DMS79 (cell line): ENCODE results near the gene BANP.

Experiments
- DNase-seq: peaks from one replicate; lab custom pipeline; 2025; lab: John Stamatoyannopoulos, UW

BANP gene

DNA sequence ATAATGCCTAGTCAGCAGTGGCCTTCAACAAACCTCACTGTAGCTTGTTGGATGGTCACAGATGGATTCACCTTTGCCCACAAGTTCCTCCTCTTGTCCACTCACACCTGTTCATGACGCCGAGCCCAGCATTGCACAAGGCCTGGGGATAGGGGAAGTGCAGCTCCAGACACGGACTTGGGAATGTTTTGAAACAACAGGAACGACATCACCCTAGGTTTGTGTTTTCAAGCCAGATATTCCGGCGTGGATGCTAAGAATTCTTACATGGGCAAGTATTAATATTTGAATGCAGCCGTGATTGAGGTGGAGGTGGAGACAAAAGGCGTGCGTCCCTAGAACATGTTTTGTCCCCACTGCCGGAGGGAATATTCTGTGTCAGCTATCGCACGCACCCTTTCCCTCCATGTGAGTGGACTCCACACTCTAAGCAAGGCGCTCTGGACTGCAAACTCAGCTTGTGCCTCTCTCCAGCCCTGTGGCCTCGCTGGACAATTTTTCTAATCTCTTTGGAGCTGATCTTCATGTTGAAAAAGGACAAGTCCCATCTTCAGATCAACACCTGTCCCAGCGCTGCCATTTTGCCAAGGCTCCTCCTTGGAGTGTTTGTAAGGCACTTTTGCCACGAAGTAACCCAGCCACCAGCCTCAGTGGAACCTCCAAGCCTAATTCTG, 2.0 kb upstream of the BANP start:
- DNase-seq: no peak

DNA sequence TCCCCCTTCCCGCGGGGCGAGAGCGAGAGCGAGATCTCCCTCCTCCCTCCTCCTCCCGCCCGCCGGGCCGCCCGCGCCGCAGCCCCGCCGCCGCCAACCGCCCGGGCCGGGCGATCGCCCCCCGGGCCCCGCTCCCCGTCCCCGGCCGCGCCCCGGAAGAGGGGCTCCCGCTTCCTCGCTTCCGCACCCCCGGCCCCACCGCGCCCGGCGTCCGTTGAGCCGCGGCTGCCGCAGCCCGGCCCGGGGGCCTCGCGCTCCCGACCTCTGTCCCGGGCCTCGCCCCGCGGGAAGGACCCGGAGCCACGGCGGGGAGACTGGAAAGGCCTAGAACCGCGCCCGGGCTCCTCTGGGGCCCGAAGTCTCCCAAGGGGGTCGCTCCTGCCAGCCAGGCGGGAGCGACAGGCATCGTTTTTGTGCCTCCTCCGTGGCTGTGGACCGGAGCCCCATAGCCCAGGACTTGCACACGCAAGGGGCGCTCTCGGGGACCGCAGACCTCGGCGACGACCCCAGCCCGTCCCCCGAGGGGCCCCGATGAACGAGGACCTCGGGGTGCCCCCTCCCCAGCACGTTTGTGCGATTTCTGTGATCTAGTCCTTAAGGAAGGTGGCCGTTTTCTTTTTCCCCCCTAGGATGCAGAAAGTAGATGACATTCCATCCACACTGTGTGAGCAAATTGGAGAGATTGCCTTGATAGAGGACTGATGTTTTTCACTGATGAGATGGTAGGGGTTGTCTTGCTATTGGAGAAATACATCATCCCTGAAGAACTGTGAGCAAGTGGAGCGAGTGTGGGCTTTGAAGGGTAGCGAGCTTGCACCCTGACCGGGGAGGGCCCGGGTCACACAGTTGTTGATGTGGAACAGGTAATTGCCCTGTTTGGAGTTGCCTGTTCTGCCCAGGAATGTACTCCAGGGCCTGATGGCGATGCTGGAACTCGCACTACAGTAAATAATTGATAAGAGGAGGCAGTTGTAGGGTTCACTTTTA, 611 bp downstream of the BANP start:
- DNase-seq: no peak

DNA sequence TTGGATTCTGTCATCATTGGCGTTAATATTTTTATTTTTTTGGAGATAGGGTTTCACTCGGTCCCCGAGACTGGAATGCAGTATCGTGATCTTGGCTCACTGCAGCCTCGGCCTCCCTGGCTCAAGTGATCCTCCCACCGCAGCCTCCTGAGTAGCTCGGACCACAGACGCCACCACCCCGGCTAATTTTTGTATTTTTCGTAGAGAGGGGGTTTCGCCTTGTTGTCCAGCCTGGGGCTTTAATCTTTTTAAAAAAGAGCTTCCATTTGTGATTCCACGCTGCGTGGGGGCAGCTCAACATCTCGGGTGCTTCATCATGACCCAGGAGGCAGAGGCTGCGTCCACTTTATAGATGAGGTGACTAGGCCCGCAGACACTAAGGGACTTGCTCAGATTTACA, 1.5 kb downstream of the BANP start:
- no peak for DNase-seq

DNA sequence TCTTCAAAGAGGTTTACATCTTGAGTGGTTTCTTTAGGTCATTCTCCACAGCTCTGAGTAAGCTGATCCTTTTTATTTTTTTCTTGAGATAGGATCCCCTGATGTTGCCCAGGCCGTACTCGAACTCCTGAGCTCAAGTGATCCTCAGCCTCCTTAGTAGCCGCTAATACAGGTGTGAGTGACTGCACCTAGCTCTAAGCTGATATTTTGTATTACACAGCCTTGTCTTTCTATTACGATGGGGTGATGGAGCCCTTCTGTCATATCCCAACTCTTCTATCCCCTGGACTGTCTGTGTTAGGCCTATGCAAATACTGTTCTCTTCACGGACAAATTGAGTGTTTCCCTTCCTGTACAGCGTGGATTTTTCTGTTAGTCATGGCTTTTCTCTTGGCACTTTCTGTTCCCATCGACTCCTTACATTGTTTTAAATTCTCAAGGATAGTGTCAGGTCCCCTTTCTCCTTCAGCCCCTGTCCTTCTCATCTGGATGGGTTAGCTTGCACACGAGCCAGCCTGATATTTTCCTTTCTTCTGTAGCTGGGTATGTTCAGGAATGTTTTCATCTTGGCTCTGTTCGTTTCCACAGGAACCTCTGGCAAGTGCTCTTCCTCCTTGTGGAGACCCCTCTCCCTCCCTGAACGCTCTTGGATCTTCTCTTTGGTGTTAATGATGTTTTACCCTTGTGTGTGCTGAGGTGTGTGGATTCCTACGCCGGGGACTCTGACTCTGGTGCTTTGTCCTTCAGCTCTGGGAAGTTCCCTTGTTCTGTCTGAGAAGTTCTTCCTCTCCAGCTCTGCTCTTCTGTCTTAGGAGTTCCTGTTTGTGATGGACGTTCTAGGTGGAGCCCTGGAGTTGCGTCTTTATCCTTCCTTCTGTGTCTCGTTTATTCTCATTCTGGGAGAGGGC, 2.3 kb downstream of the BANP start:
- DNase-seq: no peak

DNA sequence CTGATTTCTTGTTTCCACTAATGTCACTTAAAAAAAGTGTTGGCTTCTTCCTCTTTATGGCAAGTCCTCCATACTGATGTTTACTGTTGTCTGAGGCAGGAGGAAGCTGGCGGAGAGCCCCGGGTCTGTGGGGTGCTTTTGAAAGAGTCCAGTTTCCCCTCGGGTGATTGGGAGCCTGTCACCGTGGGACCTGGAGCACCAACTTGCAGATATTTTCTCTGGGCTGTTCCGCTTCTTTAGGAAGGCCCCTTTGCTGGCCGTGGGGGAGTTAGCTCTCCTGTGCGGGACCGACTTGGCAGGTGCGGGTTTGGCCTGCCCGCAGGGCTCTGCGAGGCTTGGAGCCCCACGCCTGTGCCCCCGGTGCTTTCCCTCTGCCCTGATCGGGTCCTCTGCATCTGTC, 3.1 kb downstream of the BANP start:
- no peak for DNase-seq

DNA sequence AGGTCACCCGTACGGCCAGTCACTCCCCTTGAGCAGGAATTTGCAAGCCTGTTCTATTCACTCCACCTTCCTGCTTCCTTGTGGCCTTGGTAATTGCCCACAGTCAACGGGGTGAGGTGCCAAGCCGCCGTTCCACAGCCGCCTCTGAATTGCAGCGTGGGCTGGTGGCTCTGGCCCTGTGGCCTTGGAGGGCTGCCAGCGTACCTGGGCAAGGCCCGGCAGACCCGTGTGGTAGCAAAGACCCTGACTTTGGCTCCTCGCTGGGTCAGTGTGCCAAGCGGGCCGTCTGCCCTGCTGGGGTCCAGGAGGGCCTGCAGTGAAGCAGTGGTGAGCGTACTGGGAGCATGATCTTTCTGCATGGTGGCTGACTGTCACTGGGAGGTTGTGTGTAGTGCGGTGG, 3.6 kb downstream of the BANP start:
- DNase-seq: no peak

DNA sequence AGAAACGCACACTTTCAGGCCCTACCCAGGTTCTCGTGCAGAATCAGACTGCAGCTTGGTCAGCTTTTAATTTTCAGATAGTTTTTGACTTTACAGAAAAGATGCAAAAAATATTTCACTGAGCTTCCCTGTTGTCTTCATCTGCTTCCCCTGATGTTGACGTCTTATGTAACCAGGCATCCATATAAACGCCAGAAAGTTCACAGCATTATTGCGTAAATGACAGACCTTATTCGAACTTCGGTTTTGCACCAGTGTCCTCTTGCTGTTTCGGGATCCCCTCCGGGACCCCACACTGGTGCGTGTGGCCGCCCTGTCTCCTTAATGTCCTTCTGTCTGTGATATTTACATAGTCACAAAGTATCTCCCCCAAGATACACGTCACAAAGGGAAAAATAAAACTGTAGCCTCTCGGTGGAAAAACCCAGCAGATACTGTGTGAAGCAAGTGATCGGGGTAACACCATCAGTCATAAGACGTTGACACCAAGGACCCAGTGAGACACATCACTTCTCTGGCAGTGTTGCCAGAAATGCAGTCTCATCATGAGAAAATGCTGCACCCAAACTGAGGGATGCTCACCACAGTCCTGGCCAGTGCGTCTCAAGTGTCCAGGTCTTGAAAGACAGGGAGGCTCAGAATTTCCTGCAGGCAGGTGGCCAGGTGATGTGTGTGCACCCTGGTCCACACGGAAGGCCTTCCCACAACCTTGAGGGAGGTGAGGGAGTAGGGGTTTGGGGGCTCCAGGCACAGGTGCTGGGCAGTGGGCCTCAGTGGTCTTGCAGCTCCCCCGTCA, 4.3 kb downstream of the BANP start:
- no peak for DNase-seq

DNA sequence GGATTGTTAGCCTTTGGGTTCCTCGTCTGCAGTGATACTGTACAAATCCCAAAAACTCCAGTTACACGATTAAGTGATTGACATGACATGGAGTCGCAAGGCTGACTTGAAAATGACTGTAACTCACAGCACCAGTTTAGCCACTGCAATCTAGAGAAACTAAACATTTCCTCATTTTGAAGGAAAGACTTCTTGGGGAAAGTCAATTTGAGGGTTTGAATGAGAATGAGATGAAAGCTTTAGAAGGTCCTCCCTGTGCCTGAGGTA, 4.8 kb downstream of the BANP start:
- DNase-seq: no peak

DNA sequence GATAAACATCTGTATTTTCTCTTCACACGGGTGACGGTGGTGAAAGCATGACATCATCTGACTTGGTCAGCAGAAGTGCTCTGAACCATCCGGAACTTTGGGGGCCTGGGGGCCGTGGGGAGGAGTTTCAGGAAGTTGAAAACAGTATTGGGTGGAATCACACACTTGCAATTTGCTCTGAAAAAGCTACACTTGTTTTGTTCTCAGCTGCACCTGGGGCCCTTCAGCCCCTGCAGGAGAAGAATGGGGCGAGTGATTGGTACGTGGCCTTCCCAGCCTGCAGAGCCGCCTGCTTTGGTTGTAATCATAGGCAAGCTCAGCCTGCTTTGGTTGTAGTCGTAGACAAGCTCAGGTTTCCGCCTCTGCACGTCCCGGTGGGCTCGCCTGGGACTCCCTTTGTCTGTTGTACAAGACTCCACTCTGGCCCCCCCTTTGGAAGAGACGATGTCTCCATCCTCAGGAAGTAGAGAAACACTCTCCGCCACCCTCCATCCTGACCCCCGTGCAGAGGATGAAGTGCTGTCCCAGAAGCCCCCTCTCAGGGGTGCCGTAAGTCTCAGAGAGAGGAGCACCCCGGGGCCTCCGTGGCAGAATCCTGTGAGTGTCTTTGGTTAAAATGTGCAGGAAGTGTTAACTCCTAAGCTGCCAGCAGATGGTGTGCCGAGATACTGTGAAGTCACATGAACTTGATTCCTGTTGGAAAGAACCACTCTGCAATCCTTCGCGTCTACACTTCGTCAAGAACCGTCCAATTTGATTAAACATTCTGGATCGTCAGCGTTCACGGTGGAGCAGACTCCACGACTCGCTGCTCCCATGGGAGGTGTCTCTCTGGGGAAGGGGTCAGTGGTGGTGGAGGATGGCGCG, 5.4 kb downstream of the BANP start:
- DNase-seq: no peak

DNA sequence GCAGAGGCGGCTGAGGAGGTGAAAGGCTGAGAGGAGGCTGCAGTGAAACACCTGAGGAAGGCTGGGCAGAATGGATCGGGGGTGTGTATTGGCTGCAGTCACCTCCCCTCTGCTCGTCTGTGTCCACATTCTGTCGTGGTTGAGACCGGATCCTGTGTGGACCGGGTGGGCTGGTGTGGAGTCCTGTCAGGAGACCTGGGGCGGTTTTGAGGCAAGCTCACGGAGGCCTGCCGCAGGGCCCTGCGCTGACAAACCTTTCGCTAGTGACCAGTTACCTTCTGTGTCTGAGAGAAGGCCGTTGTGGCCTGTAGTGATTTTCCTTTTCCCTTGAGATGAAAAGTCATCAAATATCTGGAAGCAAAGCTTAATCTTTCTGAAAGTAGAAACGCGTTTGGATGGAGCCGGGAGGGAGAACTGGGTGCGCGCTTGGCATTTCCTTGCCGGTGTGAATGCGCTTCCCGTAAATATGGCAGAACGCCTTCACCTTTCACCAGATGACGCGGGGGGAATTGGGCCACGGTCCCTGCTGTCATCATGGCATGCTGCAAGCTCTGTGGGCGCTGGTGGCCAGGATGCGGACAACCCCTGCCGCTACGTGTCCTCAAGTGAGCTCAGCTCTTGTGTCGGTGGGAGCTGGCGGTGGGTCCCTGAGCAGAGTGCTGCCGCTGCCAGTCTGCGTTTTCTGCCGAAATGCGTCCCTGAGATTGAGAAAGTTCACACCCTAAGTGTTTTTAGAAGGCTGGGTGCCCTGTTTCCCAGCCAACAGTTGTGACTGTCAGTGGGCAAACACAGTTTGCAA, 6.3 kb downstream of the BANP start:
- no peak for DNase-seq

DNA sequence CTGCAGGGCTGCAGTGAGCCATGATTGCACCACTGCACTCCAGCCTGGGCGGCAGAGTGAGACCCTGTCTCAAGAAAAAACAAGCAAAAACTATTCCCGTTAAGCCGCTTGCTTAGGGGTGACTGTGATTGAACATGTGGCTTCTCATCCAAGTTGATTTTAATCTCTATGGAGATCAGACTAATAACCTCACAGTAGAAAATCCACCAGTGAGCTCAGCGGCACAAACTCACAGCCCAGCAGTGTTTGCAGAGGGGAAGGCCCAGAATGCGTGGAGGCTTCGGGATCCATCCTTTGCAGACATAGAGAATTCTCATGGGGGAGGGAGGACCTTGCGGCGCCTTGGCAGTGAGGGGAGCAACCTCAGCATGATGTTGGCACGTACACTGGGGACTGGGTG, 7.4 kb downstream of the BANP start:
- DNase-seq: no peak

DNA sequence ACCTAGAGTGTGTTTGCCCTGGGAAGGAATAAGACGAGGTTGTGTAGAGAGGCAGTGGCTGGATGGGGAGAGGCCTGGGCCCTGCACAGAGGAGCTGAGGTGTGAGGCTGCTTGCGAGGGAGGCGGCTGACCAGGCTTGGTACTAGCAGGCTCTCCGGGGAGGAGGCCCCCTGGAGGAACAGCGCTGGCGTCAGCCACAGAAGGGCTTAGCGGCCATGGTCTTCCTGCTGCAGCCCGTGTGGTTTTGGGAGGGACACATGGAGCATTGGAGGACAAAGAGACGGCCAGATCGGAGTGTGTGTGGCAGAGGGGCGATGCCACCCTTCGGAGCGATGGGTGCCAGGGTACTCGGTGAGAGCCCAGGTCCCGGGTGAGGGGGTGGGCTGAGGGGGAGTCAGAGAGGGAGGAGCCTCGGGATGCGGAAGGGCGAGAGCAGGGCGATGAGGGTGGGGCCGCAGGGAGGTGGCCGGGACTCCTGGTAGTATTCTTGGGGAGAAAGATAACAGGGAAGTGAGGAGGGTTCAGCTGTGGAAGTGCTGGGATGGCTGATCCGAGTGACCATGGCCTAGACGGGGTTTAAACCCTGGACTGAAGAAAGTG, 8.3 kb downstream of the BANP start:
- no peak for DNase-seq

DNA sequence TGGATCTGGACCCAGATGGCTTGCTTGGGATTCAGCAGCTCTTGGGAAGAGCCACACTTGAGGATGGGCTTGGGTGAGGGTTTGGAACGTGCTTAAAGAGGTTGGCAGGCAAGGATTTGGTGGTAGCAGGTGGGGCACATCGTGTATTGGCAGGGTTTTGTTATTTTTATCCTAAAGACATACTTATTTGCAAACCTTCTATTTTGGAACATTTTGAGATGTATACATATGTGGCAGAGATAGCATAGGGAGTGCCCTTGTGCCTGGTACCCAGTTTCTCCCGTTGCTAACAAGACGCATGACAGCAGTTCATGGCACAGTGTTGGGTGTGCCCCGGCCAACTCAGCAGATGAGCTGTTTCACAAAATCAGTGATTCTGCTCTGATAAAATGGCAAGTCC, 9.1 kb downstream of the BANP start:
- DNase-seq: no peak

DNA sequence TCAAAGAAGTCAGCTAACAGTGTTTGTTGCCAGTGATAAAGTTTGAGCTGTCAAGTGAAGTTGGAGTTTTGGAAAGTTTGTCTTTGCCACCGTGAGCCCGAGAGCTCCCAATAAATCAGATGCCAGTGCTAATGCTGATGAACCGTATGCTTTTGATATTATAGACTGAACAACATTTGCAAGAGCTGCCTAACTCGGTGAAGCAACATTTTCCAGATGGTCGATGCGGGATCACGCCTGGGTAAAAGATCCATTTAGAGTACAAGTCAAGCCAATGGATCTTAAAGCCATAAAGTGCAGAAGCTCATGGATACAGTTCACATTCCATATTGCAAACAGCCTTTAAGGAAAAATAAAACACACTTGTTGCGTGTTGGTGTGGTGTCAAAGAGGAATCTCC, 9.6 kb downstream of the BANP start:
- DNase-seq: no peak

DNA sequence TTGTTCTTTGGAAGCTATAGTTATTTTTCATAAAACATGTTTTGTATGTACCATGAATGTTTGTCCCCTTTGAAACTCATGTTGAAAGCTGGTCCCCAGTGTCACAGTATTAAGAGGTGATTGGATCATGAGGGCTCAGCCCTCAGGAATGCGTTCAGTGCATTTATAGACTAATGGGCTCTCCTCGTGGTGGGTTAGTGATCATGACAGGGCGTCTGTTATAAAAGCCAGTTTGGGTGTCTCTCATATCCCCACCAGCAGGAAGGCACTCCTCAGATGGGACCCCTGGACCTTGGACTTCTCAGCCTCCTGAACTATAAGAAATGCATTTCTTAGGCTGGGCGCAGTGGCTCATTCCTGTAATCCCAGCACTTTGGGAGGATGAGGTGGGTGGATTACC, 10.4 kb downstream of the BANP start:
- no peak for DNase-seq

DNA sequence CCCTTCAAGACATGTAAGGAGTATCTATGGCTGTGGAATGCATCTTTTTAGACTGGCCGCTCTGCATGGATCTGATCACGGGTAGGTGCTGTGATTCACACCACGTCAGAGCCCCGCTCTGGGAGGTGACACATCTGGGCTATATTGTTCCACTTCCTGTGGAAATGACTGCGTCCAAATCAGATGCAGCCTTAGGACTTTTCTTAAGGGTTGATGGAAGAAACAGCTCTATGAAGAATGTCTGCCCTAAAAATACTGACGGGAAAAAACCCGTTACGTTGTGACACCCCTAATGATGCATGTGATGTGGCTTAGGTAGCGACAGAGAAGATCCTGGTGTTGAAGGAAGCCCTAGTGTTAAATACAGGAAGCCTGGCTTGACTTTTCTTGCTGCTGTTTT, 12.2 kb downstream of the BANP start:
- no peak for DNase-seq

DNA sequence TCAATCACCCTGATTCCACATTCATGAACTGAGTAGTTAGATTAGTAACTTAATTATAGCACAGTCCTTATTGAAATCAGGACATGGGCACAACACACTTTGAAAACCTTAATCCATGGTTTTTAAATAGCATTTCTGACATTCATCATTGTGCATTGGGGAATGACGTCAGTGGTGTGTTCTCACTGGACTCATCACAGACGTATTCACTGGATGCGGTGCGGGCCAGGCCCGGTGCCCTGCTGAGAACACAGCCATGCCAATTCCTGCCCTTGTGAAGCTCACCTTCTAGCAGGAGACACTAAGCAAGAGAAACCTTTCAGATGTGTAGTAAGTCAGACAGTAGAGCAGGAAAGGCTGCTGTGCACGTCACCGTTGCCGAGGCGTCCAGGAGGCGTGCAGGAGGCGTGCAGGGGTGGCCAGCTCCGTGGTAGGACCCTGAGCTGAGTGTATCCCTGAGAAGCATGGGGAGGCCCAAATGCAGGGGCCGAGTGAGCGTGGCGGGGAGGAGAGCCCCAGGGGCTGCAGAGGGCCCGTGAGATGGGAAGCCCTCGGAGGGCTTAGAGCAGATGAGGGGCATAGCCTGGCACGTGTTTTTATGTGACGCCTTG, 12.9 kb downstream of the BANP start:
- no peak for DNase-seq

DNA sequence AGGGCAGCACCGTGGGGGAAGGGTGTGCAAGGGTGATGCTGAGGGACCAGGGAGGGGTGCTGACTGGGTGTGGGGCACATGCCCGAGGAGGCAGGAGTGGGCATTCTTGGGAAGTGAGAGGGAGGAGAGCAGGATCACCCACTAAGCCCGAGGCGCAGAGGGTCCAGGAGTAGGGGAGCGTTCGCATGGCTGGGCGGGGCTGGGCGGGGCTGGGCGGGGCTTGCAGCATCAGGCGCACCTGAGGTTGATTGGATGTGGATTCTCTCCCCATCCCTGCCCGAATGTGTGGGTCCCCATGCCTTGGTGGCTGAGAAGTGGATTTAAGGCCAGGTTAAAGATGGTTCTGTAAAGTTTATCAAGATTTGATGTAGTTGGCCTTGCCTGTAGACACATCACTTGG, 14.2 kb downstream of the BANP start:
- DNase-seq: no peak

DNA sequence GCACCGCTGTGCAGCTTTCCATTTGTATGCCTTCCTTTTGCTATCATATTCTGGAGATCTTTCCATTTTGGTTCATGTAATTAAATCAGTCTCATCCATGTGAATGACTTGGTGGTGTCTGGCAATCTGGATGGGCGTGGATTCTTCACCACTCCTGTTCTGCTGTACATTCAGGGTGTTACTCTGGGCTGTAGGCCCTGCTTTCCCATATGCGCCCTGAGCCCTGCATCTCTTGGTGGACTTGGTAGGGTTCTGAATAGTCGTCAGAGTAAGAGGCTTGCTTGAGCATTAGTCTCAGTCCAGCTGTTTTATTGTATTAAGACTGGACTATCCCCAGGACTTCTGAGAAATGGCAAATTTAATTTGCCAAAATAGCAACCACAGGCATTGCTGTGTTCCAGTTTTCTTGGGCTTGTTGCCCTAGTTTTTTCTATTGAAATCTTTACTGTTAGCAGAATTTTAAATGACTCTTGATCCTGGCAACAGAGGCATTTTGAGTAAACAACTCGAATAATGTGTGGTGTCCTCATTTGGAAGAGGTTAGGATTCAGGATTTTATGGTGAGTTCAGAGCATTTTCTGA, 14.9 kb downstream of the BANP start:
- DNase-seq: no peak
